T47D (cell line): ENCODE results near the gene SUSD3.
A peak's percentile ranks its signal among the peaks of the same experiment; 100 is the strongest.
"Not testable (repeated sequence)": the region's sequence is repeated elsewhere in the genome, so short reads cannot be mapped to it uniquely, and the experiment has no call there.

Experiments
- DNase-seq, 2 experiments: peaks; one replicate each; pipeline versions ENCODE4 v3.0.0 to v3.0.0-alpha.2; 2011 to 2012; ENCODE audit warnings: low read depth in 1 of 2, low spot score in 1 of 2
- JUND ChIP-seq: IDR thresholded peaks from 2 replicates; pipeline ENCODE4 v1.6.1; 2012; ENCODE audit warnings: low read depth
- in situ Hi-C: cut with HindIII; loops from 2 replicates; pipeline ENCODE4 v1.10.0; 2016; ENCODE audit warnings: low sequenced_read_pairs, low pct_unique_long_range_greater_than_20kb

Gene SUSD3

DNA sequence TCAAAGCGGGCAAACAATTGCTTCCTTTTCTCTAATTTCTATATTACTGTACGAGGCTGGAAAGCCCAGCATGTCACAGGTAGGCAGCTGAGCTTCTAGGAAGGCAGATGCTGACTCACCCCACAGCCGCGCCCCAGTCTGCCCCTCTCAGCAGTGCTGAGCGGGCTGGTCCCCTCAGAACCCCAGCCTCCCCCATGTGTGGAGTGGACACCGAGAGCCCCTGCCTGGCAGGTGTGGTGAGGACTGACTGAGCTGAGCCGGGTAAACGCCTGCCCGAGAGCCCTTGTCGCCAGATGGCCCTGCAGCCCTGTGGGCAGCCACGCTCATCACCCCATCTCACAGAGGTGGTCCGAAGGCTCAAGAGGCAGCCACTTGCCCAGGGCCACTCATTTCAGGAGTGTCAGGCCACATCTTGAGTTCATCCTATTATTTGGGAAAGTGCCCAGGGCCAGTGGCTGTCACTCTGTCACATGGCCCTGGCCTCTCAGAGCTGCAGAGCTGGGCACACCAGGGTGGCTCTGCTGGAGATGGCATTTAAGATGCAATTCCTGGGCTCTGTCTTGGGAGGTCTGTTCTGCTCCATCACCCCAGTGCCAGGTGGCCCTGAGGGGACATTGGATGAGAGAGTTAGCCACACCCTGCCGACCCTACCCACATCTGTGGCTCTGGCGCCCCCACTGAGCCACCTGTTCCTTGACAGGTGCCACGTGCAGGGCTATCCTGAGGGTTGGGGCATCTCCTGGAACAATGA is 50.0 kb downstream of the SUSD3 start:
- no peak for TF ChIP-seq JUND
- in situ Hi-C loops = no loop called here
- no peak for DNase-seq

DNA sequence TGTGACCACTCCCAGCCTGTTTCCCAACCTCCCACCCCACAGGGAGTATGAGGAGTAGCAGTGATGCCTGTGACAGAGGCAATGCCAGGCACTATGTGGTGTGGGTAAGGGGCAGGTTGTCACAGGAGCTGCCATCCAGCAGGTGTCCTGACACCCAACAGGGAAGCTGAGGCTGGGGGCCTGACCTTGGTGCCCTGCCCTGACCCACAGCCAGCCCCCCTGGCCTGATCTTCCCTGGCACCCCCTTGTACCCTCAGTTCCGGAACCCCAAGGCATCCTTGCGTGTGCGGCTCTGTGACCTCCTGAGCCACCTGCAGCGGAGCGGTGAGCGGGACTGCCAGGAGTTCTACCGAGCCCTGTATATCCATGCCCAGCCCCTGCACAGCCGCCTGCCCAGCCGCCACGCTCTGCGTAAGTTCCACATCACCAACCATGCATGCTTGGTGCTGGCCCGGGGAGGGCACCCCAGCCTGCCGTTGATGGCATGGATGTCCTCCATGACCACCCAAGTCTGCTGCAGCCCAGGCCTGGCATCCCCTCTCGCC is 51.9 kb downstream of the SUSD3 start:
- DNase-seq = no peak
- in situ Hi-C loops = no loop called here
- TF ChIP-seq JUND = no peak

GRCh38 chr9:93111001-93111370 is 52.5 kb downstream of the SUSD3 start:
- in situ Hi-C loops = no loop called here
- DNase-seq = no peak
- no peak for TF ChIP-seq JUND

DNA sequence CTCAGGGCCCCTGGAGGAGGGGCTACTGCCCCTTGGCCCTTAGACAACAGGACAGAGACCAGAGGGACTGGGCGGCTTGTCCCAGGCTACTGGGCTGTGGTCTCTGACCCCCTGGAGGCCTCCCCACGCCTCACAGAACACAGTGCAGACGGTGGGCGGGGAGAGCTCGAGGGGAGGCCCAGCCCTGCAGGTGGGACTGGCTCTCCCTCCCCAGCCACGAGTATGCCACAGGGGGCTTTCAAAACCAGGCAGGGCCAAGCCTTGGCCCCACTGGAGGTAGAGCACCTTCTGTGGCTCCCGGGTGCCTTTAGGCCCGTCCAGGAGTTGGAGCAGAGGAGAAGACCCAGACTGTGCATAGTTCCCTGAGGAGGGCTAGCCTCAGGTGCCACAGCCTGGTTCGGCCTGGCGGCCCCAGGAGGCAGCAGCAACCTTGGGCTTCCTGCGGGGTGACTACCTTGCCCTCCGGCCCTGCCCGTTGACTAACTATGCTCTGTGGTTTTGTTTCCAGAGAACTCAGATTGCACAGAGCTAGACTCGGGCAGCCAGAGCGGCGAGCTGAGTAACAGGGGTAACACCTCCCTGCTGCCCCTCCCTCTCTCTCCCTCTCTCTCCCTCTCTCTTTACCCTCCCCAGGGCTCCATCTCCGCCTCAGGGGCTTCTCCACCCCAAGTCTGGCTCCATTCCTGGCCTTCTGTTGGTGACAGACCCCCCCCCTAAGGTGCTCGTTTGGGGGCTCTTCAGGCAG is 53.0 kb downstream of the SUSD3 start:
- no peak for DNase-seq
- no peak for TF ChIP-seq JUND
- in situ Hi-C loops = no loop called here

GRCh38 chr9:93112116-93112863 is 53.8 kb downstream of the SUSD3 start:
- in situ Hi-C loops = no loop called here
- no peak for TF ChIP-seq JUND
- no peak for DNase-seq

DNA sequence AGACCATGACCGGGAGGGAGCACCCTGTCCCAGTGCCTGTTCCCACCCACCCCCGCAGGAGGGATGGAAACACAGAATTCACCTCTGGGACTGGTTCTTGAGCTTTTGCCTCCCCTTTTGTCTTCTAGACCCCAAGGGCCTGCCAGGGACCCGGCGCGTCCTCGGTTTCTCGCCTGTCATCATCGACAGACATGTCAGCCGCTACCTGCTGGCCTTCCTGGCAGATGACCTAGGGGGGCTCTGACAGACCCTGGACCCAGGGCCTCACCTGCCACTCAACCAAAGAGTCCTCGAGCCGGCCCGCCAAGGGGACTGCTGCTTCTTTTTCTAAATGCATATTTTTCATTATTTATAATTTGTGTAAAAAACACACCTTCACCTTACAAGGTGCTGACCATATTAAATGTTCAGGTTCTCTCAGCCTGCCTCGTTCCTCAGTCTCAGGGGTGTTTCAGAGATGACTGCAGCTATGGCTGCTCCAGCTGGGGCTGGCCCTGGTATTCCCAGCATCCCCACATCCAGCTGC is 54.4 kb downstream of the SUSD3 start:
- TF ChIP-seq JUND = no peak
- in situ Hi-C loops = no loop called here
- DNase-seq = no peak

DNA sequence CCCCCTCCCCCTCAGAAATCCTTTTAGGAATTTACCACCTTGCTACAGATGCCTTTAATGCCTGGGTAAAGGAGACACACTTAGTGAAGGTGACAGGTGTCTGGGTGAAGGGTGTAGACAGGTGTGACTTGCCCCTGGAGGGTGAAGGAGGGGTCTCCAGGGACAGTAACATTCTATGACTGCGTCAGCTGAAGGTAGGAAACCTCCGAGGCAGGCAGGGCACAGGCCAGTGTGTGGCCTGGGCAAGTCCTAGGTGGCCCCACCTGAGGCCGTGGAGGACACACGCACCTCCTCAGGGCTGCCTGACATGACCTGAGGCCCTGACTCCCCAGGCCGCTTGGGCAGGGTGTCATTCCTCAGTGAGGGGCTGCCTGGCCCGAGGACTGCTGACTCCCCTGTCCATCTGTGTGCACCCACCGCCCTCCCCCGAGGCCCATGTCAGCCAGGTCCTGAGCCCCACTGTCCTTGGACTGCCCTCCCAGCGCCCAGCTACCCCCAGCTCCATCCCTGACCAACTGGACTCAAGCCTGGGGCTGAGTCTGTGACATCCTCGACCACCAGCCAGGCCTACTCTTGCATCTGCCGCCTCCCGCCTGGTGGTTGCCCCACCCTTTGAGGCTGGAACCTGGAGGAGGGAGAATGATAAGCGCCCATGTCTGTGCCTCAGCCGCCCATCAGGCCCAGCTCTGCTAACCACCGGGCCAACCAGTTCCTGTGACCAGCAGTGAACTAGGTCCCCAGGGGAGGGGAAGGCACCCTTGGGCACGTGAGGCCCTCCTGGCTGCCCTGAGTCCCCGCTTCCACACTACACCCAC is 55.9 kb downstream of the SUSD3 start:
- TF ChIP-seq JUND = no peak
- no peak for DNase-seq
- in situ Hi-C loops = no loop called here

DNA sequence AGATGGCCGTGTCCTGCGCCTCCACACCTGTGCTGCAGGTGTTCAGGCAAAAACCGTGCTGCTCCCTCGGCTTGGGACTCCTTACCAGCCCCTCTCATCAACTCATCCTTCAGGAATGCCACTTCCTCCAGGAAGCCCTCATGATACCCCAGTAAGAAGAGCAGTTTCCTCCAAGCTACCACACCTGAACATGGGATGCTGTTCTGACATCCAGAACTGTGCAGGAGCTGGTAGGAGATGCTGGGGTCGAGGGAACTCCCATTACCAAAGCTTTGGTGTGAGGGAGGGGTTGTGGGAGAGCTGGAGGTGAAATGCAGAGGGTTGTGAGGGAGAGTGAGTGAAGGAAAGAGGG is 56.5 kb downstream of the SUSD3 start:
- in situ Hi-C loops = no loop called here
- DNase-seq = no peak
- TF ChIP-seq JUND = no peak

DNA sequence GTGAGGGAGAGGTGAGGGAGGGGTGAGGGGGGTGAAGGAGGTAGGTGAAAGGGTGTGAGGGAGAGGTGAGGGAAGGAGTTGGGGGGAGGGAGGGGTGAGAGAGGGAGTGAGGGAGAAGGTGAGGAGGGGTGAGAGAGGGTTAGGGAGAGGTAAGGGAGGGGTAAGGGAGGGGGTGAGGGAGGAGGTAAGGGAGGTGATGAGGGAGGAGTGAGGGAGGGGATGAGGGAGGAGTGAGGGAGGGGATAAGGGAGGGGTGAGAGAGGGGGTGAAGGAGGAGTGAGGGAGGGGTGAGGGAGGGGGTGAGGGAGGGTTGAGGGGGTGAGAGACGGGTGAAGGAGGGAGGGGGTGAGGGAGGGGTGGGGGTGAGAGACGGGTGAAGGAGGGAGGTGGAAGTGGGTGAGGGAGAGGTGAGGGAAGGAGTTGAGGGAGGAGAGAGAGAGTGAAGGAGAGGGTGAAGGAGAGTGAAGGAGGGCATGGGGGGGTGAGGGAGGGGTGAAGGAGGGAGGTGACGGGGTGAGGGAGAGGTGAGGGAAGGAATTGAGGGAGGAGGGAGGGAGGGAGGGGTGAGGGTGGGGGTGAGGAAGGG is 57.1 kb downstream of the SUSD3 start:
- in situ Hi-C loops = no loop called here
- no peak for DNase-seq
- TF ChIP-seq JUND = no peak

DNA sequence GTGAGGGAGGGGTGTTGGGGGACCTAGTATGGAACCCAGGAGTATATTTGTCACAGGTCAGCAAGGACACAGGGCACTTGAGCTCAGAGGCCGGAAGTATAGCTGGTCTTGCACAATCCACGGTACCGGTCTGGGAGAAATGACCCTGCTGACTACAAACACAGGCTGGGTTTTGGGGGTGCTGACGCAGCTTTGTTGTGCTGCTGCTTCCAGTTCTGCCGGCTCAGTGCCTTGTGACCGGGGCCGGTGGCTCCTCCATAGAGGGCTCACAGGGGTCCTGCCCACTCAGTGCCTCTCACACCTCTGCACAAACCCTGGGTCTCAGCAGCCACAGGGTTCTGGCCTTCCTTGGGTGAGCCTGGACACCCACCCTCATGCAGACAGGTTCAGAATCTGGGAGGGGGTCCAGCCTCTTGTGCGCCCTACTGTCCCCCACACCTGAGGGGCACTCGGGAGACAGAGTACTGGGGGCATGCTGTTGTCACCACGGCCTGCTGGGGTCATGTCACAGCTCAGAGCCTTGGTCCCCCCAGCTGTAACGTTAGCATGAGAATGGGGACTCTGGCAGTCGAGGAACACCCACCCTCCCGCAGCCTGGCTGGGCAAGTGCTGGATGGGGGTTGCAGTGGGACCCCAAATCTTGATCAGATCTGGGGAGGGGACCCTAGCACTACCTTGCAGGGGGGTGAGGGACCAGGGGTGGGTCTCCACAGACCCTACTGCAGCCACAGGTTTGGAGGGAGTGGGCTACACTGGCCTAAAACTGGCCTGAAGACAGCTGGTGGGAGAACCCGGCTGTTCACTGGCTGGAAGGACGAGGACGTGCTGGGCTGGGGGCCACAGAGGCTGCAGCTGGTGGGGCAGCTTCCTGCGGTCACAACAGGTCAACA is 57.8 kb downstream of the SUSD3 start:
- in situ Hi-C loops = no loop called here
- DNase-seq = peak in 1 of 2 experiments; percentile 57
- no peak for TF ChIP-seq JUND

- DNase-seq, in situ Hi-C loops: not testable (repeated sequence)
Observed at GRCh38 chr9:93117521-93117920, 59.0 kb downstream of the SUSD3 start.
